Endothelial cell (in vitro differentiated cells): ENCODE data around the gene RASL10A. TPM values are rescaled to one million over a fixed set of nuclear protein-coding genes. Genes with fewer than 3 reads are reported as not detected.

Experiments used
- DNase-seq: peaks from one replicate; pipeline ENCODE4 v3.0.0; 2021; ENCODE audit warnings: low spot score
- H3K27ac Mint-ChIP-seq: one replicate; pipeline ENCODE4 v1.8.0; 2021; ENCODE audit warnings: mixed read lengths, inconsistent platforms; ENCODE audit not compliant: unreplicated experiment
- H3K27me3 Mint-ChIP-seq: one replicate; pipeline ENCODE4 v1.8.0; 2021; ENCODE audit warnings: mild to moderate bottlenecking, moderate library complexity, mixed read lengths, inconsistent platforms; ENCODE audit not compliant: unreplicated experiment
- H3K36me3 Mint-ChIP-seq: one replicate; pipeline ENCODE4 v1.8.0; 2021; ENCODE audit warnings: mild to moderate bottlenecking, low read depth, mixed read lengths, inconsistent platforms; ENCODE audit not compliant: unreplicated experiment
- H3K4me1 Mint-ChIP-seq: one replicate; pipeline ENCODE4 v1.8.0; 2021; ENCODE audit warnings: mild to moderate bottlenecking, mixed read lengths, inconsistent platforms; ENCODE audit not compliant: unreplicated experiment
- H3K4me3 Mint-ChIP-seq: one replicate; pipeline ENCODE4 v1.8.0; 2021; ENCODE audit warnings: mild to moderate bottlenecking, mixed read lengths, inconsistent platforms; ENCODE audit not compliant: unreplicated experiment
- H3K9me3 Mint-ChIP-seq: one replicate; pipeline ENCODE4 v1.8.0; 2021; ENCODE audit warnings: mixed read lengths, inconsistent platforms; ENCODE audit not compliant: unreplicated experiment
- total RNA-seq: library from RNA; stranded (reverse); fragmentation: NEBNext Ultra II Directional; extraction: Animal tissue kit (Norgen Biotek cat#: 25700); gene quantifications from one replicate; pipeline ENCODE4 v1.2.1, GENCODE V29; 2021; ENCODE audit not compliant: unreplicated experiment
- TF ChIP-seq, protein P1 (sequence below): fragments of 200-600 bp; sonication (generic); IDR thresholded peaks from one replicate; pipeline ENCODE4 v1.5.0; 2021; ENCODE audit warnings: antibody characterized with exemption; ENCODE audit not compliant: unreplicated experiment

Gene RASL10A
- total RNA-seq, 1 donor from 2014 or later = 30.1 TPM

DNA sequence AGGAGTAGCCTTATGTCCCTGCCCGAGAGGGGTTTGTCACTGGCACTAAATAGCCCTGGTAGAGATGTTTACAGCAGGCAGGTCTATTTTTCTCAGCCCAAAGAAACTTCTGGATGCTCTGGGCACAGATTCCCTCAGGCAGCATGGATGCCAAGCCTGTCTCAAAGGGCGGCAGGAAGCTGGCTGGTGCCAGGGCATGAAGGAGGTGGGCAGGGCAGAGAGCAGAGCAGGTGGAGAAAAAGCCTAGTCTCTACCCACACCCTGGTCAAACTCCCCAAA is 13.2 kb downstream of the RASL10A start:
- DNase-seq = no peak
- H3K27ac Mint-ChIP-seq = no peak overlapping the region
- H3K4me3 Mint-ChIP-seq = no peak overlapping the region
- H3K36me3 Mint-ChIP-seq = peaks cover 38% of the 10 kb centered on the region
- peaks cover 20% of the 10 kb centered on the region for H3K27me3 Mint-ChIP-seq
- peaks cover 24% of the 10 kb centered on the region for H3K4me1 Mint-ChIP-seq
- TF ChIP-seq, protein P1, sequence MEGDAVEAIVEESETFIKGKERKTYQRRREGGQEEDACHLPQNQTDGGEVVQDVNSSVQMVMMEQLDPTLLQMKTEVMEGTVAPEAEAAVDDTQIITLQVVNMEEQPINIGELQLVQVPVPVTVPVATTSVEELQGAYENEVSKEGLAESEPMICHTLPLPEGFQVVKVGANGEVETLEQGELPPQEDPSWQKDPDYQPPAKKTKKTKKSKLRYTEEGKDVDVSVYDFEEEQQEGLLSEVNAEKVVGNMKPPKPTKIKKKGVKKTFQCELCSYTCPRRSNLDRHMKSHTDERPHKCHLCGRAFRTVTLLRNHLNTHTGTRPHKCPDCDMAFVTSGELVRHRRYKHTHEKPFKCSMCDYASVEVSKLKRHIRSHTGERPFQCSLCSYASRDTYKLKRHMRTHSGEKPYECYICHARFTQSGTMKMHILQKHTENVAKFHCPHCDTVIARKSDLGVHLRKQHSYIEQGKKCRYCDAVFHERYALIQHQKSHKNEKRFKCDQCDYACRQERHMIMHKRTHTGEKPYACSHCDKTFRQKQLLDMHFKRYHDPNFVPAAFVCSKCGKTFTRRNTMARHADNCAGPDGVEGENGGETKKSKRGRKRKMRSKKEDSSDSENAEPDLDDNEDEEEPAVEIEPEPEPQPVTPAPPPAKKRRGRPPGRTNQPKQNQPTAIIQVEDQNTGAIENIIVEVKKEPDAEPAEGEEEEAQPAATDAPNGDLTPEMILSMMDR = no peak
- no peaks in the 10 kb centered on the region for H3K9me3 Mint-ChIP-seq

DNA sequence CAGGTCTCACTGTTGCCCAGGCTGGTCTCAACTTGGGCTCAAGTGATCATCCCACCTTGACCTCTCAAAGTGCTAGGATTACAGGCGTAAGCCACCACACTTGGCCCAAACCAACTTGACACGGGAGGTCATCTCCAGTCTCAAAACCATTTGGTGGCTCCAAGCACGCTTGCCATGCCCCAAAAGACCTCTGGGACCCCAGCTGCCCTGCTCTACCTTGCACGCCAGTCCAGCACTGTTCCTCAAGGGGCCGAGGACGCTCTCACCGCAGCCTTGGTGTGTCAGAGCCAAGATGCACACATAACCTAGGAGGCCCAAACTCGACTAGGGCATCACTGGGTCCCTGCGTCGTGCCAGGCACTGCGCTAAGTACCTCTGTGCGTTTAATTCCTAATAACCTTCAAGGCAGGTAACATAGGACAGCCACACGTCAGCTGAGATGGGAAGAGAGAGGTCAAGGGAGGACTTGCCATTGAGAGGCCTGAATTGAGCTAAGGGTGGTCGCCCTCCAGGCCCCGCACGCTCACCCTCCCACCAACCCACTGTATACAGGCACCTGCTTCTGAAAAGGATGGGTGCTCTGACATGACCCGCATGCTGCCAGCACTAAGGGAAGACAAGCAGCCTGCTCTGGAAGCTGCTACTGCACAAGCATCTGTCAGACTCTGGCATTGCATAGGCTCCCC is 13.6 kb downstream of the RASL10A start:
- TF ChIP-seq, protein P1 = no peak
- no peak for DNase-seq
- Mint-ChIP-seq H3K9me3 (no peaks in the 10 kb centered on the region), H3K4me1 (peaks cover 24% of the 10 kb centered on the region), H3K27ac (peak overlapping the region; percentile 57), H3K27me3 (peaks cover 19% of the 10 kb centered on the region), H3K36me3 (peaks cover 41% of the 10 kb centered on the region), H3K4me3 (no peak overlapping the region)

DNA sequence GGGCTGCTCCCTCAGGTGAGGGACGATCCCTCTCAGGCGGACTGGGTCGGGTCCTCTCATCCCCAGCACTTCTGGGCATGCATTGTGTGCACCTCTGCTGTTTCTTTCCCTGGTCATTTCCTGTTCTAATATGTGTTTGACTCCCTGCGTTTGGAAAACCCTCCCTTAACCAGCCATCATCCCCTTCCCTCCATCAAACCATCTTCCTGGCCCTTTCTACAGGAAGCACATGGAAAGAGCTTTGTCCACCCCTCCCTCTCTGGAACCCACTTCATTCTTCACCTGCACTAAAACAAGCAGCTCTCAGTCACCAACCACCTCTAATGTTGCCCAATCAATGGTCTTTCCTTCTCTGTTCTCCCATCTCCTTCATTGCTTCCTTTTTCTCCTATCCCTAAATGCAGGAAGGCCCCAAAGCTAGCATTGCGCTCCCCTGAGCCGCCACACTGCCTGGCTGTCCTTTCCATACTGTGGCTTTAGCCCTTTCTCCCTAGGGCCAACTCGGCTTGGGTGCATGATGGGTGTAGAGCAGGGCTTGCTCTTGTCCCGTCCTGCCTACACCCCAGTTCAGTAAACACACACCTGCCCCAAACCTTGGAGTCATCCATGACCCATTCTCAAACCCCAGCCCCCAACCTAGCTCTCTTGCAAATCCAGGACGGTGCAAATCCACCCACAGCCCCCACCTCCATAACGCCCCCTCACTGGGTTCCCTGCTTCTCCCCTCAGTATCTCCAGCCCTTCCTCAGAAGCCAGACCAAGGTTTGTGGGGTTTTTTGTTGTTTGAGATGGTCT is 14.5 kb downstream of the RASL10A start:
- Mint-ChIP-seq H3K27ac (peak overlapping the region; percentile 32), H3K36me3 (peaks cover 45% of the 10 kb centered on the region), H3K4me3 (peak overlapping the region; percentile 13), H3K27me3 (peaks cover 19% of the 10 kb centered on the region), H3K4me1 (peaks cover 24% of the 10 kb centered on the region), H3K9me3 (no peaks in the 10 kb centered on the region)
- DNase-seq = no peak
- TF ChIP-seq, protein P1 = no peak

DNA sequence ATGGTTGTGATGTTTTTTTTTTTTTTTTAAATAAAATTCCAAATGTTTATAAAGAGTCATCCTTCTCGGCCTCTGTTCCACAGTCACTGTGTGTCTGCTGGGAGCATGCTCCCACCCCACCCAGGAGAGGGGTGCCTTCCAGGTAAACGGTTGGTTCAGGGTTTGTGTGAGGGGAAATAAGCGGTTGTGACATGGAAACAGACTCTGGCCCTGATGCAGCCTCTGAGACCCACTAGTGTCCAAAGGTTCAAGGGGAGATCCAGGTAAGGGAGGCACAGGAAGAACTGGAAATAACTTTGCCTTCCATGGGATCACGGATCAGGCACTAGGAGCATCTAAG is 15.1 kb downstream of the RASL10A start:
- Mint-ChIP-seq H3K4me1 (peaks cover 23% of the 10 kb centered on the region), H3K36me3 (peaks cover 50% of the 10 kb centered on the region), H3K27me3 (peaks cover 15% of the 10 kb centered on the region), H3K4me3 (no peak overlapping the region), H3K9me3 (no peaks in the 10 kb centered on the region), H3K27ac (peak overlapping the region; percentile 55)
- TF ChIP-seq, protein P1 = no peak
- no peak for DNase-seq
